Keratinocyte (primary cell): Measurements from ENCODE around the gene CCDC9B. TPM values are rescaled to one million over a fixed set of nuclear protein-coding genes. Genes with fewer than 3 reads are reported as not detected.

ENCODE experiments used
- DNase-seq: peaks from one replicate; pipeline ENCODE4 v3.0.0-alpha.2; 2011; ENCODE audit warnings: low read depth, missing footprints, low spot score
- FAIRE-seq: peaks from 2 replicates; lab custom pipeline; 2011; peaks lifted over from hg19 to GRCh38; lab: Jason Lieb, UNC
- H2AFZ ChIP-seq: 2 replicates; pipeline ENCODE4 v1.6.0; 2012; ENCODE audit warnings: low read length, control low read depth, inconsistent platforms; ENCODE audit not compliant: control insufficient read depth
- H3K27ac ChIP-seq: 2 replicates; pipeline ENCODE4 v1.5.1; 2011; ENCODE audit warnings: low read length; ENCODE audit not compliant: control insufficient read depth, insufficient read depth
- H3K27me3 ChIP-seq: 3 replicates; pipeline ENCODE4 v1.6.0; 2011; ENCODE audit warnings: low read length; ENCODE audit not compliant: control insufficient read depth, insufficient read depth; ENCODE audit errors: extremely low read depth
- H3K36me3 ChIP-seq, 2 experiments: 2 replicates in 1 of 2; 3 replicates in 1 of 2; pipeline ENCODE4 v1.5.1; 2011; ENCODE audit warnings: low read length in 2 of 2, mild to moderate bottlenecking in 1 of 2; ENCODE audit not compliant: control insufficient read depth in 2 of 2, insufficient read depth in 2 of 2; ENCODE audit errors: extremely low read depth in 1 of 2
- H3K4me1 ChIP-seq: 3 replicates; pipeline ENCODE4 v1.5.1; 2011; ENCODE audit warnings: low read length; ENCODE audit not compliant: control insufficient read depth, insufficient read depth; ENCODE audit errors: extremely low read depth
- H3K4me2 ChIP-seq: 3 replicates; pipeline ENCODE4 v1.6.0; 2011; ENCODE audit warnings: low read depth, low read length; ENCODE audit not compliant: control insufficient read depth, insufficient read depth; ENCODE audit errors: extremely low read depth
- H3K4me3 ChIP-seq, 3 experiments: fragments of 200-600 bp in 1 of 3; sonication (generic) in 1 of 3; 2 replicates in 2 of 3; 3 replicates in 1 of 3; pipeline ENCODE4 v1.5.1; 2011 to 2016; ENCODE audit warnings: low read length in 3 of 3, mild to moderate bottlenecking in 3 of 3, control low read depth in 2 of 3, inconsistent platforms in 1 of 3, low read depth in 1 of 3, mixed read lengths in 1 of 3, mixed run types in 1 of 3, moderate library complexity in 1 of 3; ENCODE audit not compliant: control insufficient read depth in 2 of 3, insufficient read depth in 2 of 3; ENCODE audit errors: extremely low read depth in 1 of 3
- H3K79me2 ChIP-seq: 2 replicates; pipeline ENCODE4 v1.6.0; 2012; ENCODE audit warnings: low read length; ENCODE audit not compliant: control insufficient read depth, insufficient read depth
- H3K9ac ChIP-seq: 3 replicates; pipeline ENCODE4 v1.6.0; 2011; ENCODE audit warnings: low read length; ENCODE audit not compliant: control insufficient read depth, insufficient read depth; ENCODE audit errors: extremely low read depth
- H3K9me1 ChIP-seq: 3 replicates; pipeline ENCODE4 v1.6.0; 2011; ENCODE audit warnings: low read length; ENCODE audit not compliant: control insufficient read depth, insufficient read depth; ENCODE audit errors: extremely low read depth
- H3K9me3 ChIP-seq: 2 replicates; pipeline ENCODE4 v1.5.1; 2012; ENCODE audit warnings: low read depth, low read length; ENCODE audit not compliant: control insufficient read depth
- H4K20me1 ChIP-seq: 3 replicates; pipeline ENCODE4 v1.6.0; 2011; ENCODE audit warnings: low read length; ENCODE audit not compliant: control insufficient read depth, insufficient read depth; ENCODE audit errors: extremely low read depth
- CTCF ChIP-seq, 3 experiments: IDR thresholded peaks in 1 of 3; conservative IDR thresholded peaks in 1 of 3; optimal IDR thresholded peaks in 1 of 3; 2 replicates in 2 of 3; 3 replicates in 1 of 3; pipeline versions ENCODE3 to v1.5.1; 2011; ENCODE audit warnings: low read length in 3 of 3, mild to moderate bottlenecking in 3 of 3, moderate library complexity in 2 of 3, control low read depth in 1 of 3, inconsistent platforms in 1 of 3; ENCODE audit not compliant: insufficient read depth in 2 of 3; ENCODE audit errors: extremely low read depth in 1 of 3
- EZH2 ChIP-seq: IDR thresholded peaks from one replicate; pipeline ENCODE4 v1.6.1; 2012; ENCODE audit warnings: inconsistent platforms, mild to moderate bottlenecking, low read length, moderate library complexity
- dilution Hi-C: fragments of 300-500 bp; cut with MboI; formaldehyde crosslinking; loops from one replicate; pipeline ENCODE4 v1.7.0; 2020; ENCODE audit warnings: low sequenced_read_pairs; ENCODE audit not compliant: extremely low pct_ligation_motif_present
- polyA plus RNA-seq, 5 experiments: library from polyadenylated mRNA; depleted of rRNA in 3 of 5; stranded (reverse) in 3 of 5; stranded (forward) in 1 of 5; unstranded in 1 of 5; fragments of >200 nt; gene quantifications; 1 replicate in 1 of 5; 2 replicates in 3 of 5; 3 replicates in 1 of 5; pipeline versions ENCODE4 v1.2.1 to v1.2.3, GENCODE V29; 2011 to 2012; ENCODE audit warnings: missing spikeins in 2 of 5, low read depth in 1 of 5, low replicate concordance in 1 of 5

CCDC9B gene
- polyA plus RNA-seq, 1 donor (not counting 4 experiments of a cell fraction or from before 2014, with no cell fraction given), result 9.6 TPM

DNA sequence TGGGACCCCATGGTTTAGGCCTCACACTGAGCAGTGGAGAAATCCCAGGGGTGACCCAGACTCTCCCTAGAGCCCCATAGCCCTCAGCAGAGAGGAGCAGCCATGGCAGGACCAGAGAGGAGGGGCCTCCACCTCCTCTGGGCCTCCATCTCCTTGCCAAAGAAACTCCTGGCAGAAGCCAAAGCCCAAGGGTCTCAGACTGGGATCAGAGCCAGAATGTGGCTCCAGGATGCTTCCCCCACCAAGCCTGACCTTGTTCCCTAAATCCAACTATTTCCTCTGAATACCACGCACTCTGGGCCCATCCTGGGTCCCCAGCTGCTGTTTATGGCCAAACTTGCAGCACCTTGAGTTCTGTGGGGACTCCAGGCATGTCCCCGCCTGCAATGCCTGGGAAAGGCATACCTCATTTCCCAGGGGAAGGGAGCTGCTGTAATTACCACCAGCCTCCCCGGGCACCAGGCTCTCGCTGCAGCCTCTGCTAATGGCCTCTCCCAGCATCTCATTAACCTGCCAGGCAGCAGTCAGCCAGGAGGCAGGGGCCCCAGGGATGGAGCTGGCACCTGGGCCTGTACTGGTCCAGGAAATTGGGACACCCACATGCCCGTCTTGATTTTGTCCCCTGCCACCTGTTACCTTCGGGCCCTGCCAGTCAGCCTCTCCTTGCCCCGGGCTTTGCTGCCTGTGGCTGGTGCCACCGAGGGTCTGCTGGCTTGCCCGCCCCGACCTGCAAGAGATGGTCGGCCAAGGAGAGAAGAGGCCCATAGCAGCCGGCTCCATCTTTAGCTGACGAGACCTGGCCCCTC is 4.6 kb downstream of the CCDC9B start:
- Histone ChIP-seq H3K27me3 (no peaks in the 10 kb centered on the region), H2AFZ (no peak overlapping the region), H3K9ac (peak overlapping the region; percentile 11), H3K79me2 (peaks cover 35% of the 10 kb centered on the region), H3K27ac (no peak overlapping the region), H3K4me1 (peaks cover 67% of the 10 kb centered on the region), H3K9me1 (peaks cover 2% of the 10 kb centered on the region), H3K36me3 (peaks cover 22 to 39% of the 10 kb centered on the region in 2 experiments), H3K9me3 (no peaks in the 10 kb centered on the region), H3K4me2 (peak overlapping the region; percentile 36), H4K20me1 (no peaks in the 10 kb centered on the region), H3K4me3 (no peak overlapping the region)
- FAIRE-seq (peak; percentile 36), DNase-seq (no peak)
- no peak for TF ChIP-seq CTCF (optimal IDR thresholded peaks at IDR 0.05 in 1 of 3, IDR thresholded peaks at IDR 0.05 in 1 of 3, conservative IDR thresholded peaks at IDR 0.05 in 1 of 3; ENCODE audit: extremely low read depth in 1 of 3, insufficient read depth in 2 of 3, low read length in 3 of 3)
- no peak for TF ChIP-seq EZH2
- dilution Hi-C loops, result no loop called here

DNA sequence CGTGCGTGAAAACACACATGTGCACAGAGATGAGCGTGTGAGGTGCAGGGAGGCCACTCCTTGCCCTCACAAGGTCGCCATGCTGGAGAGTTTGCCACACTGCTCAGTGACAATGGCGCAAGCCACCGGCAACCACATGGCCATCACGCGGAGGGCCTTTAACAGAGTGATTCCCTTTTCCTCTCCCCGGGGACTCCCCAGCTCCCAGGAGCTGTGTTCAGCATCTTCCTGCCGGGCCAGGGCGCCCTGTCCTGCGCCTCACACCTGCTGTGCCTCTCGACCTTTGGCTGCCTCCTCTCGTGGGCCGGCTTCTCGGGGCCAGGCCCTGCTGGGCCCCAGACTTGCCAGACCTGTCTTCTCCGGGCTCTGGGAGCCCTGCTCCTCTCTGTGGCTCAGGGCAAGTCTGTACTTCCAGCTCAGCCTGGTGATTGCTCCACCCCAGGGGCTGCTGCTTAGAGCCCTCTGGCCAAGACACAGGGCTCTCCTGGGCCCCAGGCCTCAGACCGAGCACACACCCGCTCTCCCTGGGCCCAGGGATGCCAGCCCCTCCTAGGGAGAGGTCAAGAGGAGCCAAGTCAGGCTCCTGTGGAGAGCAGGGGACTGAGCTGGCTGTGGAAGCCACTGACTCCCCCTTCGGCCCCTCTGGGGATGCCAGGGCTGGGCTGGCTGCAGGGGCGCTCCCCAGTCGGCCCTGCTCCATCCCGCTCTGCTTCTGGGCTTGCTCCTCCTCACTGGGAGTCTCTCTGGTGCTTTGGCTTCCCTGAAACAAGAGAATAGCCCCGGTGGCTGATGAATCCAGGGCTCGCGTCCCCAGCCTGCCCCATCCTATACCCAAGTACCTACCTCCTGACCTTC is 5.6 kb downstream of the CCDC9B start:
- Histone ChIP-seq H3K27ac (no peak overlapping the region), H4K20me1 (no peaks in the 10 kb centered on the region), H3K4me1 (peaks cover 59% of the 10 kb centered on the region), H3K9ac (no peak overlapping the region), H3K79me2 (peaks cover 30% of the 10 kb centered on the region), H3K27me3 (no peaks in the 10 kb centered on the region), H2AFZ (no peak overlapping the region), H3K4me3 (no peak overlapping the region), H3K36me3 (peaks cover 22 to 39% of the 10 kb centered on the region in 2 experiments), H3K9me1 (peaks cover 2% of the 10 kb centered on the region), H3K4me2 (no peak overlapping the region), H3K9me3 (no peaks in the 10 kb centered on the region)
- FAIRE-seq (no peak), DNase-seq (no peak)
- dilution Hi-C loops, result no loop called here
- TF ChIP-seq CTCF (optimal IDR thresholded peaks at IDR 0.05 in 1 of 3, IDR thresholded peaks at IDR 0.05 in 1 of 3, conservative IDR thresholded peaks at IDR 0.05 in 1 of 3; ENCODE audit: extremely low read depth in 1 of 3, insufficient read depth in 2 of 3, low read length in 3 of 3) (no peak), EZH2 (no peak)
